ENCODE data around the gene NXPH3. TPM values are rescaled to one million over a fixed set of nuclear protein-coding genes. Genes with fewer than 3 reads are reported as not detected.

Gene NXPH3
- total RNA-seq, 5 donors from 2014 or later (not counting 1 experiment from before 2014, with no cell fraction given), result not detected

DNA sequence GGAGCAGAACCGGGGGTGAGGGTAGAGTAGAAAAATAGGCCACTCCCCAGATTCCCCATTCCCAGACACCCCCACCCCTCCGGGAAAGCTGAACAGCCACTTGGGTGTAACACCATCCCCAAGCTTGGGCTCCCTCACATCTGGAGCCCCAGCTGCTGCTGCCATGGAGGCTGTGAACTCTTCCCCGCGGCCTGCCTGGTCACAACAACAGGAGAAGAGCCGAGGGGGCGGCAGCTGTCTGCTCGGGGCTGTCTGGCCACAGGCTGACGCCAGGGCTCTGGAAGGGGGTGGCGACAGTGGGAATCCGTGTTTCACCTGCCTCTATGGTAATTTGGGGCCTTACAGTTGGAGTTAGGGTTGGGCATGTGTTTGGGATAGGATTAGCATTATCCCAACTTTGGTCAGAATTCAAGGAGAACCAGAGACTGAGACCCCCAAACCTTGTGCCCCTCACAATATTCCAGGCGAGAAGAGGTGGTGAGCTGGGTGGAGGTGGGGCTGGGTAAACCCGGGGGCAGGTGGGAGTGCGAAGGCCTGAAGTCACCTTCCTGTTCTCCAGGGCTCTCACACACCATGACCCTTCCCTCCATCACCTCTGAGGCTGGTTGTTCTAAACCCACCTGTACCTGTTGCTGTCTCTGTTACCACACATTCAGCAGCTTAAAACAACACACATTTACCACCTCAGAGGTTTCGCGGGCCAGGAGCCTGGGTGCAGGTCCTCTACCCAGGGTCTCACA, 29.7 kb upstream of the NXPH3 start:
- H3K4me3 ChIP-seq (ENCODE audit: control insufficient read depth in 1 of 2, extremely low read depth in 1 of 2, low read length in 1 of 2), result no peak overlapping the region
- 87% methylated on average over 11 of the region's 15 CpGs for WGBS (ENCODE audit: insufficient coverage)
- Mint-ChIP-seq H3K9me3 (peaks cover 5 to 7% (median 5%) of the 10 kb centered on the region in 3 donors), H3K36me3 (peaks cover 4% of the 10 kb centered on the region), H3K27me3 (peaks cover 15% of the 10 kb centered on the region in 2 donors), H3K27ac (no peak overlapping the region), H3K4me3 (no peak overlapping the region), H3K4me1 (peaks cover 0 to 8% (median 0%) of the 10 kb centered on the region in 3 donors)
- DNase-seq (no peak), ATAC-seq (replicated peaks in 1 of 4) (no peak)
- ChIA-PET POLR2A (no interaction called here), CTCF (no interaction called here)
- H3K9me3 ChIP-seq, result no peaks in the 10 kb centered on the region
- no peaks in the 10 kb centered on the region for H3K4me1 ChIP-seq (ENCODE audit: control insufficient read depth in 1 of 2, extremely low read depth in 1 of 2, insufficient read depth in 2 of 2, low read length in 2 of 2)
- H3K27ac ChIP-seq (ENCODE audit: low read length), result no peak overlapping the region
- H3K27me3 ChIP-seq (replicated peaks in 1 of 2; ENCODE audit: control insufficient read depth in 2 of 2, extremely low read depth in 1 of 2, insufficient read depth in 2 of 2, low read length in 1 of 2), result peaks cover 0 to 37% of the 10 kb centered on the region in 2 experiments
- no peaks in the 10 kb centered on the region for H3K36me3 ChIP-seq (ENCODE audit: control insufficient read depth in 2 of 2, extremely low read depth in 1 of 2, insufficient read depth in 1 of 2, low read length in 1 of 2)

GRCh38 chr17:49546546-49547535, 28.8 kb upstream of the NXPH3 start:
- Mint-ChIP-seq H3K27ac (no peak overlapping the region), H3K4me1 (peaks cover 0 to 8% (median 0%) of the 10 kb centered on the region in 3 donors), H3K9me3 (peaks cover 0 to 5% (median 3%) of the 10 kb centered on the region in 3 donors), H3K36me3 (no peaks in the 10 kb centered on the region), H3K27me3 (peaks cover 15% of the 10 kb centered on the region in 2 donors), H3K4me3 (no peak overlapping the region)
- H3K27ac ChIP-seq (ENCODE audit: low read length), result no peak overlapping the region
- H3K4me3 ChIP-seq (ENCODE audit: control insufficient read depth in 1 of 2, extremely low read depth in 1 of 2, low read length in 1 of 2), result no peak overlapping the region
- no peaks in the 10 kb centered on the region for H3K36me3 ChIP-seq (ENCODE audit: control insufficient read depth in 2 of 2, extremely low read depth in 1 of 2, insufficient read depth in 1 of 2, low read length in 1 of 2)
- ChIA-PET POLR2A (no interaction called here), CTCF (no interaction called here)
- ATAC-seq (replicated peaks in 1 of 4) (no peak), DNase-seq (no peak)
- H3K4me1 ChIP-seq (ENCODE audit: control insufficient read depth in 1 of 2, extremely low read depth in 1 of 2, insufficient read depth in 2 of 2, low read length in 2 of 2), result no peaks in the 10 kb centered on the region
- H3K9me3 ChIP-seq, result no peaks in the 10 kb centered on the region
- H3K27me3 ChIP-seq (replicated peaks in 1 of 2; ENCODE audit: control insufficient read depth in 2 of 2, extremely low read depth in 1 of 2, insufficient read depth in 2 of 2, low read length in 1 of 2), result peaks cover 0 to 37% of the 10 kb centered on the region in 2 experiments
- WGBS (ENCODE audit: insufficient coverage), result 93% methylated on average over 13 of the region's 18 CpGs

- no peak for ATAC-seq (replicated peaks in 1 of 4)
- no peaks in the 10 kb centered on the region for H3K4me1 ChIP-seq (ENCODE audit: control insufficient read depth in 1 of 2, extremely low read depth in 1 of 2, insufficient read depth in 2 of 2, low read length in 2 of 2)
Measured at GRCh38 chr17:49547566-49547965, 28.1 kb upstream of the NXPH3 start.

DNA sequence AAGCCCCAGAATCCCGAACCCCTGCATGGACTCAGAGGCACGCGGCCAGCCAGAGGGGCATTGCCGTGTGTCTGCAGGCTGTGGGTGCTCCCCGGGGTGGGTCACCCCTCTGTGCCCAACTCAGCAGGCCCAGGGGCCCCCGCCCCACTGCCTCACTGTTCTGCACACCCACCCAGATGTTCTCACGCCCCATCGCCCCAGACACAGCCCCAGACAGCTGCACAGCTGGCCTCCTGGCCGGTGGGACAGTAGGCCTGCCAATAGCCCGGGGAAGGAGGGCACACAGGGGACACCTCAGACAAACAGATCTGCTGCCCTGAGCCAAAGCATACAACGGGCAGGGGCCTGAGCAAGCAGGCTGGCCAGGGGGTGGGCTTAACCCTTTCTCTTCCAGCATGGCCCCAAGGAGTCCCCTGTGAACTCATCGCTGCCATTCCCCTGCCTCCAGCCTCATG, 27.6 kb upstream of the NXPH3 start:
- H3K27me3 ChIP-seq (replicated peaks in 1 of 2; ENCODE audit: control insufficient read depth in 2 of 2, extremely low read depth in 1 of 2, insufficient read depth in 2 of 2, low read length in 1 of 2), result peaks cover 0 to 37% of the 10 kb centered on the region in 2 experiments
- no peaks in the 10 kb centered on the region for H3K9me3 ChIP-seq
- WGBS (ENCODE audit: insufficient coverage), result 68% methylated on average over 11 of the region's 12 CpGs
- Mint-ChIP-seq H3K27me3 (peaks cover 14% of the 10 kb centered on the region in 2 donors), H3K27ac (no peak overlapping the region), H3K4me1 (peaks cover 0 to 8% (median 0%) of the 10 kb centered on the region in 3 donors), H3K4me3 (no peak overlapping the region), H3K36me3 (no peaks in the 10 kb centered on the region), H3K9me3 (peaks cover 0 to 5% (median 0%) of the 10 kb centered on the region in 3 donors)
- no peak overlapping the region for H3K4me3 ChIP-seq (ENCODE audit: control insufficient read depth in 1 of 2, extremely low read depth in 1 of 2, low read length in 1 of 2)
- no peak for ATAC-seq (replicated peaks in 1 of 4)
- ChIA-PET CTCF (no interaction called here), POLR2A (no interaction called here)
- no peaks in the 10 kb centered on the region for H3K4me1 ChIP-seq (ENCODE audit: control insufficient read depth in 1 of 2, extremely low read depth in 1 of 2, insufficient read depth in 2 of 2, low read length in 2 of 2)
- H3K27ac ChIP-seq (ENCODE audit: low read length), result no peak overlapping the region
- no peaks in the 10 kb centered on the region for H3K36me3 ChIP-seq (ENCODE audit: control insufficient read depth in 2 of 2, extremely low read depth in 1 of 2, insufficient read depth in 1 of 2, low read length in 1 of 2)
- DNase-seq, result no peak

More at GRCh38 chr17:49547566-49547965, 28.1 kb upstream of the NXPH3 start:
- ChIA-PET POLR2A (no interaction called here), CTCF (no interaction called here)
- whole genome bisulfite sequencing (ENCODE audit: insufficient coverage), result 50% methylated on average over 1 of the region's 9 CpGs
- Mint-ChIP-seq H3K27me3 (peaks cover 15% of the 10 kb centered on the region in 2 donors), H3K4me1 (peaks cover 0 to 8% (median 0%) of the 10 kb centered on the region in 3 donors), H3K9me3 (peaks cover 0 to 5% (median 0%) of the 10 kb centered on the region in 3 donors), H3K4me3 (no peak overlapping the region), H3K27ac (no peak overlapping the region), H3K36me3 (no peaks in the 10 kb centered on the region)
- Histone ChIP-seq H3K27ac (ENCODE audit: low read length) (no peak overlapping the region), H3K27me3 (replicated peaks in 1 of 2; ENCODE audit: control insufficient read depth in 2 of 2, extremely low read depth in 1 of 2, insufficient read depth in 2 of 2, low read length in 1 of 2) (peaks cover 0 to 37% of the 10 kb centered on the region in 2 experiments), H3K4me3 (ENCODE audit: control insufficient read depth in 1 of 2, extremely low read depth in 1 of 2, low read length in 1 of 2) (no peak overlapping the region), H3K36me3 (ENCODE audit: control insufficient read depth in 2 of 2, extremely low read depth in 1 of 2, insufficient read depth in 1 of 2, low read length in 1 of 2) (no peaks in the 10 kb centered on the region), H3K9me3 (no peaks in the 10 kb centered on the region)
- DNase-seq, result no peak

DNA sequence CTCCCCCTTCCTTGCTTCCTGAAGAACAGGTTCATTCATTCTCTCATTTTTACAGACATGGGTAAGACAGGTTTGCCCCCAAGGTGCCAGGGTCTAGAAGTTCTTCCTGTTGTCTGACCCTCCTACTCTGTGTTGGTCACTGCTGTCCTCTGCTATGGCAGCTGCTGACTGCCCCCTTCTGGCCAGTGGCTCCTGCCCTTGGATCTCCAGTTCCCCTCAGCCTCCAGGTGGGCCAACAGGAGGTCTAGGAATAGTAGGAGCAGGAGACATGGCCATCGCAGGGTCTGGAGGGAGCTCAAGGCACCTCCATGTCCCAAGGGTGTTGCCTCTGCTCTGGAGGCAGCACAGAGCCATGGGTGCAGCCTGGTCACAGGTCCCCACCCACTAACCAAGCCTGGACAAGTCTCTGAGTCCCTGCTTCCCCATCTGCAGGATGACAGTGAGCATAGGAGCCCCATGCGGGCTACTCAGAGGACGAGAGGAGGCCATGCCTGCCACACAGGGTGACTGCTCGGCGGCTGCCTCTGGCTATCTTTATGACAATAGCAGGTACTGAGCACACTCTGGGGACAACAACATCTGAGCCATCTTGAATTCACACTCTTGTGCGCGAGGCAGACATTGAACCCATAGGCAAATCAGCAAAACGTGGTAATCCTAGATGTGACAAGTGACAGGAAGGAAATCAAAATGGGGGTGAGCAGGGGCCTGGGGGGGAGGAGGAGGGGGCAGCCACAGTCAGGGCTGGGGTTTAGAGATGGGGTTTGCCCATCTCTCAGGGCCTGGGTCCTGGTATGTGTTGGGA, 27.0 kb upstream of the NXPH3 start:
- Mint-ChIP-seq H3K4me3 (no peak overlapping the region), H3K9me3 (peaks cover 0 to 5% (median 0%) of the 10 kb centered on the region in 3 donors), H3K27ac (no peak overlapping the region), H3K27me3 (peaks cover 10 to 11% of the 10 kb centered on the region in 2 donors), H3K36me3 (no peaks in the 10 kb centered on the region), H3K4me1 (peaks cover 0 to 8% (median 0%) of the 10 kb centered on the region in 3 donors)
- ATAC-seq (replicated peaks in 1 of 4) (no peak), DNase-seq (no peak)
- CTCF ChIA-PET, result no interaction called here
- Histone ChIP-seq H3K27ac (ENCODE audit: low read length) (no peak overlapping the region), H3K4me1 (ENCODE audit: control insufficient read depth in 1 of 2, extremely low read depth in 1 of 2, insufficient read depth in 2 of 2, low read length in 2 of 2) (no peaks in the 10 kb centered on the region), H3K9me3 (no peaks in the 10 kb centered on the region), H3K36me3 (ENCODE audit: control insufficient read depth in 2 of 2, extremely low read depth in 1 of 2, insufficient read depth in 1 of 2, low read length in 1 of 2) (no peaks in the 10 kb centered on the region), H3K4me3 (ENCODE audit: control insufficient read depth in 1 of 2, extremely low read depth in 1 of 2, low read length in 1 of 2) (no peak overlapping the region), H3K27me3 (replicated peaks in 1 of 2; ENCODE audit: control insufficient read depth in 2 of 2, extremely low read depth in 1 of 2, insufficient read depth in 2 of 2, low read length in 1 of 2) (peaks cover 0 to 37% of the 10 kb centered on the region in 2 experiments)
- POLR2A ChIA-PET, result no interaction called here
- 70% methylated on average over 7 of the region's 8 CpGs for WGBS (ENCODE audit: insufficient coverage)

- ATAC-seq (replicated peaks in 1 of 4), result no peak
- peaks cover 0 to 33% of the 10 kb centered on the region in 2 experiments for H3K27me3 ChIP-seq (replicated peaks in 1 of 2; ENCODE audit: control insufficient read depth in 2 of 2, extremely low read depth in 1 of 2, insufficient read depth in 2 of 2, low read length in 1 of 2)
- no peaks in the 10 kb centered on the region for H3K9me3 ChIP-seq
- Mint-ChIP-seq H3K27me3 (peaks cover 4 to 8% of the 10 kb centered on the region in 2 donors), H3K4me1 (peaks cover 0 to 8% (median 0%) of the 10 kb centered on the region in 3 donors), H3K27ac (no peak overlapping the region), H3K4me3 (no peak overlapping the region), H3K9me3 (no peaks in the 10 kb centered on the region), H3K36me3 (no peaks in the 10 kb centered on the region)
- no peak overlapping the region for H3K27ac ChIP-seq (ENCODE audit: low read length)
- no peaks in the 10 kb centered on the region for H3K36me3 ChIP-seq (ENCODE audit: control insufficient read depth in 2 of 2, extremely low read depth in 1 of 2, insufficient read depth in 1 of 2, low read length in 1 of 2)
- no peak for DNase-seq
- 90% methylated on average over 6 of the region's 6 CpGs for WGBS (ENCODE audit: insufficient coverage)
- POLR2A ChIA-PET, result interaction anchor here in 1 of 2 donors (0.6 kb wide), 1 partner anchor 169 kb away, joined by 3 read pairs; no protein-coding TSS in a partner anchor
- H3K4me3 ChIP-seq (ENCODE audit: control insufficient read depth in 1 of 2, extremely low read depth in 1 of 2, low read length in 1 of 2), result no peak overlapping the region
- CTCF ChIA-PET, result no interaction called here
- H3K4me1 ChIP-seq (ENCODE audit: control insufficient read depth in 1 of 2, extremely low read depth in 1 of 2, insufficient read depth in 2 of 2, low read length in 2 of 2), result no peaks in the 10 kb centered on the region
Measured at GRCh38 chr17:49549311-49549605, 26.4 kb upstream of the NXPH3 start.
